HG03469 (cell line): ENCODE data around the gene FAM20C.
"Not testable (repeated sequence)": the region's sequence is repeated elsewhere in the genome, so short reads cannot be mapped to it uniquely, and the experiment has no call there.

Experiments
- ATAC-seq: cut with Tn5 transposase; IDR thresholded peaks from one replicate; pipeline ENCODE4 v1.9.1; 2021; ENCODE audit warnings: mild to moderate bottlenecking, moderate library complexity, moderate number of reproducible peaks; ENCODE audit not compliant: unreplicated experiment

FAM20C gene

DNA sequence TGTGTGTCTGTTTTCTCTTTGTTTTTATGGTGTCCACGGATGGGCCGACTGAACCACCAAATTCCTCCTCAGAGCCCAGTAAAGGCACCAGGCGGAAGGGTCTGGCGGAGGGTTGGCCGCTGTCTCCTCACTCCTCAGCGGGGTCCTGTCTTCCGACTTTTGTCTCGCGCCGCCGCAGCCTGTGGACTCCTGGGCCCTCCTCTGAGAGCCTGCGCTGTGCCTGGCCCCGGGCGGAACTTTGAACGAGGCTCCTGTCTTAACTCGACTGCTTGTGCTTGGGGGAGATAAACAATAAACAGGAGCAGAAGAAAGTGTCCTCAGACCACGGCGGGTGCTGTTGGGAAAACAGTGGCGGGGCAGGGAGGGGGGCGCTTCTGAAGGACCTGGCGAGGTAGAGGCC, 2.2 kb upstream of the FAM20C start:
- ATAC-seq = no peak

DNA sequence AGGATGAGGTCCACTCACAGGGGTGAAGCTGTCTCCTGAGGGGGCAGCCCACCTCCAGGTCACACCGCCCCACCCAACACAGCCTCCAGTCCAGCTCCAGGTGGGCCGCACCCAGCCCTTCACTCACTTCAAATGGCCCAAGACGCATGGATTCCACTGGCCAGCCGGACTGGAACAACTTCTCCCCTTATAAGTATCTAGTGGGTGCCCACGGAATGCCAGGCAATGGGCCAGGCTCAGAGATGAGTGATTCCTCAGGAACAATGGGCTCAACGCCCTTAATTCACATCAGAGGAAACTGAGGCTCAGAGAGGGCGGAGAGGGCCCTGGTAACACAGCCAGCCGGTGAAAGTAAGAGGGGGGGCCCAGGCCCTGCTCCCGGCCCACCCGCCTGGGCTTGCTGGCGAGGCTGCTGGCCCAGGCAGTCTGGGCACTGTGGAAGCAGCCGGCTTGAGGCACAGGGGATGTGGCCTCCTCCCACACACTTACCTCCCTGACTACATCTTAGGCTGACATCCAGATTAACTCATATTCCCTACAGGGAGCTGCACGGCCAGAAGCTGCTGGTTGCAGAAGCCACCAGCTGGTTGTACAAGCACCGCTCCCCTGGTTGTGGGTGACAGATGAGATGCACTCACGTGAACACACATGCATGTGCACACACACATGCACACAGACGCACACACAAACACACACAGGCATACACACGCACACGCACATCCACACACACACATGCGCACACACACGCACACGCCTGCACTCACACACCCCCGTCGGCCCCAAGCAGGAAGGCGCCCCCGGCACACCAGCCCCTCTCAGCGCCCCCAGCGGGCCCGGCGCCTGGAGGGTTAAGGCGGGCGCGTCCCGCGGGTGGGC, 1.0 kb upstream of the FAM20C start:
- ATAC-seq = no peak

DNA sequence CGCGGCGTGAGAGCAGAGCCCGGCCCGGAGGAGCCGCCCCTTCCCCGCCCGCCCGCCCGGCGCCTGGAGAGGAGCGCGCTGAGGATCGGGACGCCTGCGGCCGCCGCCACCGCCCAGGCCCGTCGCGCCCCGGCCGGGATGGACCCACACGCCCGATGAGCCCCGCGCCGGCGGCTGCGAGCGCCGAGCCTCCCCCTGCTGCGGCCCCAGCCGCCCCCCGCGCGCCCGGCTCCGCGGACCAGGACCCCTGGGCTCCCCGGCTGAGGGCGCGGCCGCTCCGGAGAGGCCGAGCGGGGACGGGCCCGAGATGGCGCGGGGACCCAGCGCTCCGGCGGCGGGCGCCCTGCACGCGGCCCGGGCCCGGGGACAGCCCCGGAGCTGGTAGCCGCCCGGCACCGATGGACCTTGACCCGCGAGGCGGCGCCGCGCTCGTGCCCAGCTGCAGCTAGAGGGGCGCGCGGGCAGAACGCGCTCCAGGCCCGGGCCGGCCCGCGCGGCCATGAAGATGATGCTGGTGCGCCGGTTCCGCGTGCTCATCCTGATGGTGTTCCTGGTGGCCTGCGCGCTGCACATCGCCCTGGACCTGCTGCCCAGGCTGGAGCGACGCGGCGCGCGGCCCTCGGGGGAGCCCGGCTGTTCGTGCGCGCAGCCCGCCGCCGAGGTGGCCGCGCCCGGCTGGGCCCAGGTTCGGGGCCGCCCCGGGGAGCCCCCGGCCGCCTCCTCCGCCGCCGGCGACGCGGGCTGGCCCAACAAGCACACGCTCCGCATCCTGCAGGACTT, 520 bp downstream of the FAM20C start:
- ATAC-seq = no peak

DNA sequence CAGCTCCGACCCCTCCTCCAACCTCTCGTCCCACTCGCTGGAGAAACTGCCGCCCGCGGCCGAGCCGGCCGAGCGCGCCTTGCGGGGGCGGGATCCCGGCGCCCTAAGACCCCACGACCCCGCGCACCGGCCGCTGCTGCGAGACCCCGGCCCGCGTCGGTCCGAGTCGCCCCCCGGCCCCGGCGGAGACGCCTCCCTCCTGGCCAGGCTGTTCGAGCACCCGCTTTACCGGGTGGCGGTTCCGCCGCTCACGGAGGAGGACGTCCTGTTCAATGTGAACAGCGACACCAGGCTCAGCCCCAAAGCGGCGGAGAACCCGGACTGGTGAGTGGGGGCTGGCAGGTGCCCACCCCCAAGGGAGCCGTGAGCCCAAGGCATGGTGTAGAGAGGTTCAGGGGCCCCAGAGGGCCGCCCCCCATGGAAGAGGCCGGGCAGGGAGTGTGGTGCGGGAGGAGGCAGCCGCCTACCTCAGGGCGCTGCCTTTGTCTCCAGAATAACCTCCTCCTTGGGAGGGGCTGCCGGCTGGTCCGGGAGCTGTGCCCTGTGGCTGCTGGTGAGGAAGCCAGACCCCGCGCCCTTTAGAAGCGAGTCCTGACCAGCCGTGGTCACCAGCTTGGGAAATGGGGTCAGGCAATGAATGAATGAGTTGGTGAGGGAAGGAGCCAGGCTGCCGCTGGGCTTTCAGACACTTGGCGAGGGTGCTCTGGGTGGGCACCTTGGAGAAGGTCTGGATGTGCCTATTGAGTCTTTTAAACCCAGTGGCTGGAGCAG, 1.3 kb downstream of the FAM20C start:
- ATAC-seq = no peak

DNA sequence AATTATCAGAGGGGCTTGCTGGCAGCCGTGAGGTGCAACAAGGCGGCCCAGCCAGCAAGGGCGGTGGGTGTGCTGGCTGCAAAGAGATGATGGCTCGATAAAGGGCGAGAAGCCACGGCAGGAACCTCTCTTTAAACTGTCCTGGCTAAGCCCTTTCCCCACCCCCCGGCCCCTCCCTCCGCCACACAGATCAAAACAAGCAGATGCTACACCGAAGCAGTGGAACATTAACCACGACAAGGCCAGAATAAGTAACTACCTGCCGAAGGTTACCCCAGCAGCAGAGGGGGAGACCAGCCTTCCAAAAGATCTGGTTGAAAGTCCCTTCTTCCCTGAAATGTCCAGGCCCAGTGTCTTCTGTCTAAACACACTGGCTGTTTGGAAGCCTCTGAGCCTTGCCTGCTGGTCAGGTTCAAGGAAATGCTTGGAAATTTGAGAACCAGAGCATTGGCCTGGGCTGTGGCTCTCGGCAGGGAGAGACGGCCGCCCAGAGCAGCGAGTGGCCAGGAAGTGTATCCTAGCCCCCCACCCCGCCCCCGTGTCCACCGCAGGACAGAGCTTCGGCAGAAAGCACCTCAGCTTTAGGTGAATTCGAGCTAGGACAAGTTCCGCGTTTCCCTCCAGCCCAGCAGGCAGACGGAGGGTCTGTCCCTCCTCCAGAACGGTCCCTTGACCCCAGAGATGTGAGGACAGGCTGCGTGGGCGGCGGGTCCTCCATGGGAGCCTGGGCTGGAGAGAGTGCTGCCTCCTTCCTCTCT, 2.1 kb downstream of the FAM20C start:
- ATAC-seq = no peak

DNA sequence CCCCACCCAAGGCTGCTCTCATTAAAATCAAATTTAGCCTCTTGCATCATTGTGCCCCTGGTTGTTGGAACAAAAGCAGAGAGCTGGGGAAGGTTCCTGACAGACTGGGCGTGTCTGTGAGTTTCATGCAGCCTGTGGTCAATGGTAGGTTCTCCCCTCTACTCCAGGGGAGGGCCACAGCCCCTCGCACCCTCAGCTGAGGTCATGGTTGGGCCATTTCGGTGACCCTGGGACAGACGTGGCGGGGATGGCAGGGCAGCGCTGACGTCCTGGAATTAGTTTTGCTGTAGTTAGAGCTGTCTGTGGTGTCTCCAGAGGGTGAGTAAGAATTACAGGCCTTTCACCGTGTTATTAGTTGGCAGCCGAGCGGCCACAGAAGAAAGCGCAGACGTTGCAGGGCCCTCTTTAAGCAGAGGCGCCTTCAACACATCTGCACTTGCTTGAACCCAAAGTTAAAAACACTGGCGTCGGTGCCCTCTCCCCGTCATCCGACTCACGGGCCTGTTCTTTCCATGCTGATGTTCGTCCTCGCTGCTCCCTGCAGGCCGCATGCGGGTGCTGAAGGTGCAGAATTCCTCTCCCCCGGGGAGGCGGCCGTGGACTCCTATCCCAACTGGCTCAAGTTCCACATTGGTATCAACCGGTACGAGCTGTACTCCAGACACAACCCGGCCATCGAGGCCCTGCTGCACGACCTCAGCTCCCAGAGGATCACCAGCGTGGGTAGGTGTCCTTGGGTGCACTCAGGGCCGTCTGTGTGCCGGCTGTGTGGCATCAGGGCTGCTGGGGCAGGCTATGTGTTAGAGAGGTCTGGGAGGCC, 2.8 kb downstream of the FAM20C start:
- no peak for ATAC-seq

DNA sequence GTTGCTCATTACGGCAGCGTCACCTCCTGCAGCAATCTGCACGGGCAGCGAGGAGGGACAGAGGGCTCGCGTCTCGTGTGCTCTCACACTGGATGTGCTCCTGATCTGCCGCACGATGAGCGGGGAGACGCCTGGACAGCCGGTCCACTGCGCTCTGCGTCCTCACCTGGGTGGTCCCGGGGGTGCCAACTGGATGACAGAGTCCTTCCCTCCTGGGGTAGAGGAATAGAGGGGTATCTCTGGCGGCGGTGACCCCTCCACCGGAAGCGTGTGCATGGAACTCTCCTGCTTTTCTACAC, 3.4 kb downstream of the FAM20C start:
- ATAC-seq = no peak

DNA sequence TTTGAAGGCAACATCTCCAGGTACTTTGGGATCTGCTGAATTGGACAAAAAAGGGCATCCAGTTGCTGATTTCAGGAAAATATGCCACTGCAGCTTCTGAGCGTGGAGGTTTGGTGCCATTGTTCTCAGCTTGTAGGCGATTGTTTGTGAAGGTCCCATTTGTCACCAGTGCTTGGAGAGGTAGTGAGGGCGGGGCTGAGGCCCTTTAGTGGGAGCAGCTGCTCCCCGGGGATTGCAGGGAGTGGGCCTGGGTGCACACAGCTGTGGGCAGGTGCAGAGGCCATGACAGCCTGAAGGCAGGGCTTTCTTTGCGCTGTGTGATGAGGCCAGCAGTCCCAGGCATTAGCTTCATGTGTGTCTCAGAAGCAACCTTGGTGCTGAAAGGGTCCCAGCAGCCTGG, 3.9 kb downstream of the FAM20C start:
- ATAC-seq = no peak

DNA sequence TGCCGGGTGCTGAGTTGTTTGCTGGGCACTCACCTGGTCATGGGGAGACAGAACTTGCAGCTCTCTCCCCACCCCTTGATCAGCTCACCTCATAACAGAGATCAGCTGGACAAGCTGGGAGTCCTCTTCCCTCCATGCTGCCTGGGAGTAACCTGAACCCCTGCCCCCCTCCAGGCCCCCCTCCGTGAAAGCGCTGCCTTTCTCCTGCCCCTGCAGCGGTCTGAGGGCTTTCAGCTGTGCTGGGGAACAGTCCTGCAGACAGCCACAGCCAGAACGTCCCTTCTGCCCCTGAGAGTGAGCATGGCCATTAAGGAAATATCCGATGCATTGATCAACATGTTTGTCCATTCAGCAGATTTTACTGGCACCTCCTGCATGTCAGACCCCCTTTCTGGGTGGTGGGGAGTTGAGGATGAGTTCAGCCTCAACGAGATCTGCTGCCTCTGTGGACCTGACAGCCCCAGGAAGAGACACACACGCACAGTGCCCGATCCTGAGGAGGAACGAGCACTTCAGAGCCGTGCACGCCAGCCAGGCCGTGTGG, 4.5 kb downstream of the FAM20C start:
- ATAC-seq = no peak

DNA sequence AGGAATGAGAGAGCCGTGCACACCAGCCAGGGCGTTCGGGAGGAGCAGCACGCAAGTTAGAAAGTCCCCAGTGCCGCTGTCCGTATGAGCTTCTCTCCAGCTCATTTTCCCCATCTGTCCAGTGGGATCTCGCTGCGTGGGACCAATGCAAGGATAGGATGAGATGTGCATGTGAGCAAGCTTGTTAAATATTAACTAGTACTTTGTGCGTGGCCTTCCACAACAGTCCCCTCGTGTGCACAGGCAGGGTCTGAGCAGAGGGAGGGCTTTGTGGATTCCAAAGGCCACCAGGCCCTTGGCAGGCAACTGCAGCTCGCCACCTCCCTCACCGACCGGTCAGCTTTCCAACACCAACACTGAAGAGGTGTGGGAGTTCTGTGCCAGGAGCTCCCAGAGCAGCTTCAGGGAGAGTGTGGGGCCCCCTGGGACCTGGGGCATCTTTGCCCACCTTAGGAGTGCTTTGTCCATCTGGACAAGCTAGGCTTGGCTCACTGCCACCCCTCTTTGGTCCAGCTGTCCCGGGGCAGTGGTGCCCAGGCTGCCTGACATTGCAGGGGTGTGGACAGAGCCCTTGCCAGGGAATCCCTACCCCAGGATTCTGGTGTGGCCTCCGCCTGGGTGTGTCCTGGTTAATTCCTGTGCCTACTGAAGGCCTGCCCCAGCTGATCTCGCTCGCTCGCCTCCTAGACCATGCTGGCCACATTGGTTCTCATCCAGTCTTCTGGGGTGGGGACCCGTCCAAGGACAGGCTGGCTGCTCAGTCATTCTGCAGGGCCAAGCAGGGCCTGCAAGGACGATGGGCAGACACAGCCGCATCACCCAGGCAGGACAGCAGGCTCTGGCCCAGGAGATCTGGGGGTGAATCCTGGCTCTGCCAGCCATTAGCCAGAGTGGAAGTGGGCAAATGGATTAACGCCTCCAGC, 5.3 kb downstream of the FAM20C start:
- no peak for ATAC-seq

DNA sequence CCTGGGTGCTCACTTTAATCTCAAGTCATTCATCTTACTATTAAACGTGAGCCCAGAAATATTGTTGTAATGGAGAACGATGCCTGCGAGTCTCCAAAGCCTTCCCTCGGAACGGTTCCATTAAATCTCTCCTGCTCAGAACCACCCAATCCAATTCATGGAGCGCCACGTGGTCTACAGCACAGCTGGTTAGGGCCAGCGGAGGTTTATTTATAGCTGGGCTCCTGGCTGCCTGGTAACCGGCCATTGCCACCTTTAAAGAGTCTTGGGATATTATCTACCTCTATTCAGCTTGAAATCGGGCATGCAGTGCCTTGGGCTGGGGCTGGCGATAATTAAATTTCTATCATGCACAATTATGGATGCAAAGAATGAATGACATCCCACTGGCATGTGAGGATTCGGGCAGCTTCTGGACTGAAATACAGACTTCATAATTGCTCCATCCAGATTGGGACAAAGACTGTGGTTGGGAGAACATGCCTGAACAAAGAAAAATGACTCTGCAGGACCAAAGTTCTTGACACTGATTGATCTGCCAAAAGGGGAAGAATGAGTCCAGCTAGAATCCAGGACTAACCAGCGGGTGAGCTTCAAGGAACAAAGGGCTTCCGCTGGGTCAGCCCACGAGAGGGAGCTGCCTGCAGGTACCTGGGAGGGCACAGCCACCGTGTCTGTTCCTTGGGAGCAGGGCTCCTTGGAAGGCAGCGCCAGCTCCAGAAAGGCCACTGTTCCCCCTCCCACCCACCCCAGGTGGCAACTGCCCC, 7.3 kb downstream of the FAM20C start:
- ATAC-seq = no peak

DNA sequence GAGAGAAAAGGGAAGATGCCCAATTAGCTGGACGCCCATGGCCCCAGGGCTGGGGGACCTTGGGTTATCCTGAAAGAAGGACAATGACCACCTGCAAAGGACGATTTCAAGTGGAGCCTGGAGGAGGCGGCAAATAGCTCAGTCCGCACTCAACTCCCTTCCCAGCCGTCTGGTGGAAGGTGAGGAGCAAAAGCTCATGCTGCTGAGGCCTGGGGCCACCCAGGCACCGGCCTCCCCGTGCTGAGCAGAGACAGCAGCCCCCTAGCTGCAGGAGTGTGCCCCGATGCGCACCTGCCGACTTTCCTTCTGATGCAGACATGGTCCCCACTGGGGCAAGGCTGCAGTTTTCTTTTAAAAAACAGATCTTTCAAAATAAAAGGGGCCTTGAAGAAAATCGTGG, 7.9 kb downstream of the FAM20C start:
- ATAC-seq = no peak

DNA sequence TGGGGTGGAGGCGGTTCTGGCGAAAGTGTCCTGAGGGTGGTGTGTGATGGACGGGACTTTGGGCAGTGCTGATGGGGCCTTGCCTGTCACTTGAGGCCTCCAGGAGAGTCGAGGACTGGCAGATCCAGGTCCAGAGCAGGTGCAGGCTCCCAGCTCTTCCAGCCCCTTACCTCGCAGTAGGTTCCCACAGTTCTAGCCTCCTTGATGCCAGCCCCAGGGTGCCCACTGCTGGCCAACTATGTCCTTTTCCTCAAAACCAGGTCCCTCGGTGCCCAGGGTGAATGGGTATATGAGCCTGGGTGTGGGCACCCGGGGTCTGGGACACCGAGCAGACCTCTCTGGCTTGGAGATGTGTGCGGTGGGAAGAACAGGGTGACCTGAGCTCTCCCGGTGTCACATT, 8.3 kb downstream of the FAM20C start:
- no peak for ATAC-seq

DNA sequence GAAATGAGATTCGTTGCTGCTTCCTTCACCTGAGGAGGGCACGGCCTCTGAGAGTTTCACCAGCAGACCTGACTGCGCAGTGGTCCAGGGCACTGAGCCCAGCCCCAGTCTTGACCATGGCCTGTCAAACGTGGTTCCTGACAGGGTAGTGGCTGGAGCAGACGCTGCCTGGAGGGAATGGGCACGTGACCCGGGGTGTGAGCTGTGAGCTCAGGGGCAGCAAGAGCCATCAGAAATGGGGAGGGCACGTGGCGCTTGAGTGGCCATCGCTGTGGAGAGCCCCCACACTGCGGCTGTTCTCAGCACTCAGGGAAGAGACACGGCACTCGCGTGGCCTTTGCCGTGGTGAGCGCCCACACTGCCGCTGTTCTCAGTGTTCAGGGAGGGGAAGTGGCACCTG, 12.0 kb downstream of the FAM20C start:
- ATAC-seq = no peak

DNA sequence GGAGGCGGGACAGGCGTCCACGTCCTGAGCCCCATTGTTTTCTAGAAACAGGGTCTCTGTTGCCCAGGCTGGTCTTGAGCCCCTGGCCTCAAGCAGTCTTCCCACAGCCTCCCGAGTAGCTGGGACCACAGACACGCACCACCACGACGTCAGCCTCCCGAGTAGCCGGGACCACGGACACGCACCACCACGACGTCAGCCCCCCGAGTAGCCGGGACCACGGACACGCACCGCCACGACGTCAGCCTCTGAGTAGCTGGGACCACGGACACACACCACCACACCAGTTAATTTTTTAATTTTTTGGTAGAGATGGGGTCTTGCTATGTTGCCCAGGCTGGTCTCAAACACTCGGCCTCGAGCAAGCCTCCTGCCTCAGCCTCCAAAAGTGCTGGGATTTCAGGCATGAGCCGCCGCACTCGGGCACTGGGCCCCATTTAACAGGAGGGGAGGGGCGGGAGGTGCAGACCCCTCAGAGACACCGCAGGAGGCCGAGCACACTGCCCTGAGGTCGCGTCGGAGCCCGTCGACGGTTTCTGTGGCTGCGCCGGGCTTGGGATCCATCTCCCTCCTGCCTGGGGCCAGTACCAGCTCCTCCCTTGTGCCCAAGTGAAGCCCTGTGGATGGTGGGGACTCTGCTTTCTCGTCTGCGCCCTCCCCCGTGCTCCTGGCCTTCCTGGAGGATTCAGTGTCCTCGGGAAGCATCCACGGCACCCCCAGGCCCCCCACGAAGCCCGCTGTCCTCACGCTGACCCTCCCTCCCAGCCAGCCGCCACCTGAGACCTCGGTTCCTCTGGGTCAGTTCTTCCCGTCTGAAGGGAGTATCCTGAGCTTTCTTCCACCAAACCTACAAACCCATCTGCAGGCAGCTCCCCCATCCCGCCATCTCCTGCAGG, 13.0 kb downstream of the FAM20C start:
- no peak for ATAC-seq

DNA sequence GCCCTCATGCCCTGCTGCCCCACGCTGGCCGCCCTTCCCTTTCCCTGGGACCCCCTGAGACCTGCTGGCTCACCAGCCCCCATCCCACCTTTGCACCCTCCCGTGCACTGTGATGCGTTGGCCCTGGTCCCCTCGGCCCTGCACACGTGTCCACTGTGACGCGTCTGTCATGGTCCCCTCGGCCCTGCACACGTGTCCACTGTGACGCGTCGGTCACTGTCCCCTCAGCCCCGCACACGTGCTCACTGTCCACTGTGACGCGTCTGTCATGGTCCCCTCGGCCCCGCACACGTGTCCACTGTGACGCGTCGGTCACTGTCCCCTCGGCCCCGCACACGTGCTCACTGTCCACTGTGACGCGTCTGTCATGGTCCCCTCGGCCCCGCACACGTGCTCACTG, 14.0 kb downstream of the FAM20C start:
- not testable (repeated sequence) for ATAC-seq
